GM12878 (cell line): ENCODE data around the gene EFCAB10. TPM values are rescaled to one million over a fixed set of nuclear protein-coding genes. Genes with fewer than 3 reads are reported as not detected.

ENCODE experiments used
- ATAC-seq: fragments of 200-7000 bp; cut with Tn5 transposase; 3 replicates; pipeline ENCODE4 v1.9.1; 2020; ENCODE audit warnings: mild to moderate bottlenecking, moderate library complexity
- BruUV-seq: library from RNA; stranded (reverse); fragments of 400-500 nt; replicated peaks from 2 replicates; lab custom pipeline; 2021; lab: Mats Ljungman, UMichigan
- CTCF ChIA-PET: fragments of 300-600 bp; sonication (Branson Sonifier 250); formaldehyde crosslinking; extraction: SDS; loops from one replicate; lab custom pipeline; 2021; ENCODE audit warnings: inconsistent platforms; lab: Yijun Ruan, JAX
- POLR2A ChIA-PET: fragments of 350-600 bp; formaldehyde crosslinking; extraction: SDS; loops from one replicate; lab custom pipeline; 2021; ENCODE audit warnings: inconsistent platforms; lab: Charles Lee
- RAD21 ChIA-PET: fragments of 300-600 bp; sonication (Branson Sonifier 250); formaldehyde crosslinking; loops from one replicate; lab custom pipeline; 2023; ENCODE audit warnings: antibody characterized with exemption; ENCODE audit not compliant: unreplicated experiment; lab: Charles Lee
- SMC1A ChIA-PET: fragments of 300-600 bp; sonication (Branson Sonifier 250); formaldehyde crosslinking; loops from one replicate; lab custom pipeline; 2023; ENCODE audit not compliant: unreplicated experiment, uncharacterized antibody; lab: Charles Lee
- DNase-seq: peaks from one replicate; pipeline ENCODE4 v3.0.0-alpha.2; 2011; ENCODE audit warnings: low read depth, low spot score
- FAIRE-seq: peaks from 3 replicates; lab custom pipeline; 2011; peaks lifted over from hg19 to GRCh38; lab: Jason Lieb, UNC
- H2AFZ ChIP-seq: 2 replicates; pipeline ENCODE4 v1.6.0; 2011; ENCODE audit warnings: low read depth, low read length, control low read depth; ENCODE audit not compliant: control insufficient read depth
- H3K27ac ChIP-seq: 2 replicates; pipeline ENCODE4 v1.5.1; 2011; ENCODE audit warnings: control low read depth; ENCODE audit not compliant: control insufficient read depth, insufficient read depth
- H3K27me3 ChIP-seq, 2 experiments: replicated peaks in 1 of 2; 2 replicates each; pipeline versions ENCODE4 v1.6.0 to v1.6.1; 2011; ENCODE audit warnings: low read length in 1 of 2; ENCODE audit not compliant: control insufficient read depth in 2 of 2, insufficient read depth in 2 of 2
- H3K36me3 ChIP-seq, 2 experiments: 2 replicates each; pipeline ENCODE4 v1.5.1; 2011; ENCODE audit warnings: low read length in 1 of 2; ENCODE audit not compliant: control insufficient read depth in 2 of 2, insufficient read depth in 2 of 2
- H3K4me1 ChIP-seq: 2 replicates; pipeline ENCODE4 v1.6.1; 2011; ENCODE audit warnings: mild to moderate bottlenecking, low read length, moderate library complexity, mixed read lengths; ENCODE audit not compliant: control insufficient read depth, insufficient read depth
- H3K4me2 ChIP-seq: 2 replicates; pipeline ENCODE4 v1.6.0; 2011; ENCODE audit warnings: control low read depth; ENCODE audit not compliant: control insufficient read depth, insufficient read depth
- H3K4me3 ChIP-seq: fragments of 200-600 bp; sonication (generic); 2 replicates; pipeline ENCODE4 v1.5.1; 2016
- H3K79me2 ChIP-seq: 2 replicates; pipeline ENCODE4 v1.6.0; 2011; ENCODE audit warnings: low read length; ENCODE audit not compliant: control insufficient read depth, insufficient read depth
- H3K9ac ChIP-seq: 2 replicates; pipeline ENCODE4 v1.8.0; 2011; ENCODE audit warnings: low read length, control low read depth, mixed read lengths; ENCODE audit not compliant: control insufficient read depth, insufficient read depth
- H3K9me3 ChIP-seq: replicated peaks from 3 replicates; pipeline ENCODE4 v1.5.1; 2011; ENCODE audit warnings: mild to moderate bottlenecking, low read length; ENCODE audit not compliant: control insufficient read depth, insufficient read depth
- H4K20me1 ChIP-seq: 2 replicates; pipeline ENCODE4 v1.6.0; 2011; ENCODE audit not compliant: control insufficient read depth, insufficient read depth
- BACH1 ChIP-seq: fragments of 450-650 bp; IDR thresholded peaks from 2 replicates; pipeline ENCODE4 v1.6.1; 2017; ENCODE audit warnings: mild to moderate bottlenecking, borderline replicate concordance
- BHLHE40 ChIP-seq, 2 experiments: fragments of 450-650 bp in 1 of 2; IDR thresholded peaks; 2 replicates each; pipeline ENCODE4 v1.6.1; 2011 to 2017; ENCODE audit warnings: low read depth in 2 of 2, borderline replicate concordance in 1 of 2, improper control_type of control experiment in 1 of 2, low read length in 1 of 2, mild to moderate bottlenecking in 1 of 2
- BRCA1 ChIP-seq: IDR thresholded peaks from 2 replicates; pipeline ENCODE4 v1.6.1; 2011; ENCODE audit warnings: low read depth, low read length, improper control_type of control experiment
- CEBPB ChIP-seq, 2 experiments: fragments of 150-350 bp in 1 of 2; IDR thresholded peaks; 2 replicates each; pipeline ENCODE4 v1.6.1; 2012 to 2014; ENCODE audit warnings: low read depth in 2 of 2, low read length in 2 of 2, borderline replicate concordance in 1 of 2, inconsistent platforms in 1 of 2
- GATAD2B ChIP-seq: fragments of 450-650 bp; conservative IDR thresholded peaks from 2 replicates; pipeline ENCODE4 v1.6.1; 2017; ENCODE audit warnings: low read depth, mild to moderate bottlenecking, moderate library complexity
- IKZF1 ChIP-seq: fragments of 450-650 bp; conservative IDR thresholded peaks from 2 replicates; pipeline ENCODE4 v1.6.1; 2017; ENCODE audit warnings: antibody characterized with exemption, mild to moderate bottlenecking
- IRF3 ChIP-seq: fragments of 450-650 bp; IDR thresholded peaks from 2 replicates; pipeline ENCODE4 v1.6.1; 2014; ENCODE audit warnings: mild to moderate bottlenecking
- MAX ChIP-seq: IDR thresholded peaks from 2 replicates; pipeline ENCODE4 v1.6.1; 2012; ENCODE audit warnings: low read depth, low read length, improper control_type of control experiment
- MEF2A ChIP-seq: IDR thresholded peaks from 2 replicates; pipeline ENCODE4 v1.6.1; 2011; ENCODE audit warnings: low read depth, mild to moderate bottlenecking, low read length, moderate library complexity; ENCODE audit not compliant: insufficient read depth
- MXI1 ChIP-seq: fragments of 150-350 bp; IDR thresholded peaks from 2 replicates; pipeline ENCODE4 v1.6.1; 2011; ENCODE audit warnings: low read depth, mild to moderate bottlenecking, inconsistent platforms, low read length, improper control_type of control experiment
- NBN ChIP-seq: fragments of 450-650 bp; IDR thresholded peaks from 2 replicates; pipeline ENCODE4 v1.6.1; 2016
- NRF1 ChIP-seq: conservative IDR thresholded peaks from 2 replicates; pipeline ENCODE4 v1.6.1; 2011; ENCODE audit warnings: mild to moderate bottlenecking, low read depth, low read length, improper control_type of control experiment
- POLR2AphosphoS5 ChIP-seq: IDR thresholded peaks from 2 replicates; pipeline ENCODE4 v1.6.1; 2011; ENCODE audit warnings: mild to moderate bottlenecking, low read length, inconsistent platforms
- RELA ChIP-seq: fragments of 450-650 bp; IDR thresholded peaks from 2 replicates; pipeline ENCODE4 v1.8.0; 2014; ENCODE audit warnings: borderline replicate concordance; ENCODE audit not compliant: partially characterized antibody
- USF1 ChIP-seq: IDR thresholded peaks from 2 replicates; pipeline ENCODE4 v1.6.1; 2011; ENCODE audit warnings: borderline replicate concordance, low read depth, mild to moderate bottlenecking, moderate library complexity, mixed read lengths, low read length; ENCODE audit not compliant: insufficient read depth; ENCODE audit errors: extremely low read length
- ZNF622 ChIP-seq: fragments of 450-650 bp; IDR thresholded peaks from 2 replicates; pipeline ENCODE4 v1.6.1; 2017; ENCODE audit warnings: mild to moderate bottlenecking, inconsistent platforms
- WGBS: methylation state at CpG from one replicate; pipeline ENCODE4 v1.1.6; 2016; ENCODE audit warnings: low lambda C conversion rate; ENCODE audit not compliant: insufficient replicate concordance, insufficient coverage; ENCODE audit errors: missing lambda C conversion rate; 5-methylcytosine and 5-hydroxymethylcytosine counted together
- in situ Hi-C: fragments of 300-500 bp; cut with MboI; formaldehyde crosslinking; loops from 9 replicates; pipeline ENCODE4 v1.14.3; 2018; ENCODE audit warnings: mixed read lengths
- intact Hi-C: fragments of 100-400 bp; cut with micrococcal nuclease; formaldehyde crosslinking; loops from one replicate; pipeline ENCODE4 v1.14.2; 2022; ENCODE audit not compliant: unreplicated experiment
- polyA plus RNA-seq, 11 experiments: library from polyadenylated mRNA; depleted of rRNA in 4 of 11; unstranded in 6 of 11; stranded (reverse) in 5 of 11; fragments of >200 nt; fragmentation: Nextera tagmentation in 4 of 11; fragmentation: Illumina TruSeq in 1 of 11; extraction: Ambion mirVana in 4 of 11; extraction: Trizol in 1 of 11; gene quantifications; 1 replicate in 1 of 11; 2 replicates in 10 of 11; pipeline versions ENCODE4 v1.2.1 to v1.2.3, GENCODE V29; 2011 to 2016; ENCODE audit warnings: inconsistent platforms in 2 of 11, missing spikeins in 2 of 11, low read depth in 1 of 11
- total RNA-seq, 4 experiments: library from RNA; depleted of rRNA in 3 of 4; stranded (reverse); fragments of >200 nt in 3 of 4; fragmentation: Illumina TruSeq in 1 of 4; extraction: Trizol in 1 of 4; gene quantifications; 2 replicates each; pipeline versions ENCODE4 v1.2.1 to v1.2.3, GENCODE V29; 2013 to 2021

EFCAB10 gene
- total and polyA plus RNA-seq, 10 of the 15 experiments (the other 5 are each of a cell fraction or from before 2014, with no cell fraction given) = 0.38 to 1.0 (median 0.54) TPM; not detected in 6

- peak; percentile 50 for TF ChIP-seq IKZF1
- TF ChIP-seq GATAD2B = peak; percentile 53
- TF ChIP-seq MEF2A = no peak
- no peak for TF ChIP-seq IRF3
- peak; percentile 96 for TF ChIP-seq MXI1
- TF ChIP-seq POLR2AphosphoS5 = peak; percentile 62
- peak; percentile 95 to 99 for TF ChIP-seq BHLHE40 (IDR thresholded peaks at IDR 0.05; ENCODE audit: borderline replicate concordance in 1 of 2, low read depth in 2 of 2, low read length in 1 of 2)
- TF ChIP-seq NBN = 0 out of 2 replicates have a peak, but pooled peaks have one; percentile 16
- peak; percentile 55; the same call in 1 of the 2 replicates for TF ChIP-seq BACH1
Measured at GRCh38 chr7:105521717-105522463, 59.4 kb downstream of the EFCAB10 start, which contains the start of gene PUS7 (continued).

GRCh38 chr7:105521027-105521716, 60.1 kb downstream of the EFCAB10 start:
- in situ Hi-C loops = no loop called here
- Histone ChIP-seq H3K27me3 (no peaks in the 10 kb centered on the region; a peak in 1 of 4 replicates), H3K4me3 (peak overlapping the region; percentile 94), H3K9ac (peak overlapping the region; percentile 39), H3K9me3 (no peaks in the 10 kb centered on the region), H3K4me1 (peaks cover 7% of the 10 kb centered on the region; the same call in 1 of the 2 replicates), H3K36me3 (no peaks in the 10 kb centered on the region; a peak in 1 of 4 replicates), H3K27ac (peak overlapping the region; percentile 46), H4K20me1 (no peaks in the 10 kb centered on the region), H3K79me2 (peaks cover 25% of the 10 kb centered on the region), H3K4me2 (peak overlapping the region; percentile 64), H2AFZ (peak overlapping the region; percentile 81)
- intact Hi-C loops = loop anchor here (10.0 kb wide), 1 partner anchor 866 kb away; no protein-coding TSS in a partner anchor
- CTCF ChIA-PET = interaction anchor here (1.5 kb wide), 1 partner anchor 10 kb away, joined by 4 read pairs; the partner anchor contains the start of gene RINT1
- 15% methylated on average over 25 of the region's 25 CpGs for whole genome bisulfite sequencing
- no TSS peak for BruUV-seq
- DNase-seq = no peak
- peak; percentile 87 for FAIRE-seq
- RAD21 ChIA-PET = no interaction called here
- ATAC-seq = peak; percentile 74
- SMC1A ChIA-PET = no interaction called here
- POLR2A ChIA-PET = no interaction called here
- TF ChIP-seq CEBPB (IDR thresholded peaks at IDR 0.05; ENCODE audit: borderline replicate concordance in 1 of 2, low read depth in 2 of 2, low read length in 2 of 2) (no peak), RELA (peak; percentile 7), MAX (peak; percentile 89), NRF1 (no peak), ZNF622 (no peak), BRCA1 (no peak), USF1 (peak; percentile 65)
